AG04449 (cell line): Measurements from ENCODE around the gene KCNMA1.

Source experiments
- CTCF ChIA-PET: fragments of 350-600 bp; formaldehyde crosslinking; extraction: SDS; loops from one replicate; lab custom pipeline; 2021; ENCODE audit warnings: antibody characterized with exemption; lab: Yijun Ruan, JAX
- POLR2A ChIA-PET: fragments of 400-600, 350-600 bp; formaldehyde crosslinking; extraction: SDS; loops from one replicate; lab custom pipeline; 2020; ENCODE audit warnings: antibody characterized with exemption, inconsistent platforms; lab: Yijun Ruan, JAX
- DNase-seq: peaks from one replicate; pipeline ENCODE4 v3.0.0-alpha.2; 2010; ENCODE audit warnings: low read depth, low spot score
- H3K4me3 ChIP-seq: 2 replicates; pipeline ENCODE4 v1.5.1; 2011; ENCODE audit warnings: low read depth, mild to moderate bottlenecking, control low read depth, low read length
- TF ChIP-seq, protein P1 (sequence below): IDR thresholded peaks from one replicate; pipeline ENCODE4 v1.5.1; 2011; ENCODE audit warnings: mild to moderate bottlenecking, moderate library complexity, low read length, control low read depth, inconsistent platforms; ENCODE audit not compliant: insufficient read depth; ENCODE audit errors: missing control alignments

Gene KCNMA1

DNA sequence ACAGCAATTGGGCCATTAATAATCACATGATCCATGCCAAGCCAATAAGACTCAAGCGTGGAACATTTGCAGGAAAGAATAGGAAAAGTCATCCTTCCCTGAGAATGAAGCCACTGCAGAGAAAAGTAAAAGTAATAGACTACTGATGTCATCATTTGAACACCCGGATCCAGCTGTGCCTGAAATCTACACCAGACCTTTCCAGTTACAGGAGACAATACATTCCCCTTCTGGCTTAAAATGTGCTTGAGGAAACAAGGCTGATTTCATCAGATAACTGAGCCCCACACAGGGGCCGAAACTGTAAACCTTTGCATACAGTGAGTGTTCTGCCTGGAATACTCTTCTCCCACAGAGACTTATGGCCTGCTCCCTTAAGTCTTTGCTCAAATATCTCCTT is 232.8 kb downstream of the KCNMA1 start:
- DNase-seq, result no peak
- POLR2A ChIA-PET, result no interaction called here
- TF ChIP-seq, protein P1, sequence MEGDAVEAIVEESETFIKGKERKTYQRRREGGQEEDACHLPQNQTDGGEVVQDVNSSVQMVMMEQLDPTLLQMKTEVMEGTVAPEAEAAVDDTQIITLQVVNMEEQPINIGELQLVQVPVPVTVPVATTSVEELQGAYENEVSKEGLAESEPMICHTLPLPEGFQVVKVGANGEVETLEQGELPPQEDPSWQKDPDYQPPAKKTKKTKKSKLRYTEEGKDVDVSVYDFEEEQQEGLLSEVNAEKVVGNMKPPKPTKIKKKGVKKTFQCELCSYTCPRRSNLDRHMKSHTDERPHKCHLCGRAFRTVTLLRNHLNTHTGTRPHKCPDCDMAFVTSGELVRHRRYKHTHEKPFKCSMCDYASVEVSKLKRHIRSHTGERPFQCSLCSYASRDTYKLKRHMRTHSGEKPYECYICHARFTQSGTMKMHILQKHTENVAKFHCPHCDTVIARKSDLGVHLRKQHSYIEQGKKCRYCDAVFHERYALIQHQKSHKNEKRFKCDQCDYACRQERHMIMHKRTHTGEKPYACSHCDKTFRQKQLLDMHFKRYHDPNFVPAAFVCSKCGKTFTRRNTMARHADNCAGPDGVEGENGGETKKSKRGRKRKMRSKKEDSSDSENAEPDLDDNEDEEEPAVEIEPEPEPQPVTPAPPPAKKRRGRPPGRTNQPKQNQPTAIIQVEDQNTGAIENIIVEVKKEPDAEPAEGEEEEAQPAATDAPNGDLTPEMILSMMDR, result no peak
- CTCF ChIA-PET, result interaction anchor here (1.3 kb wide), 1 partner anchor 12 kb away, joined by 9 read pairs; no protein-coding TSS in a partner anchor
- no peak overlapping the region for H3K4me3 ChIP-seq

DNA sequence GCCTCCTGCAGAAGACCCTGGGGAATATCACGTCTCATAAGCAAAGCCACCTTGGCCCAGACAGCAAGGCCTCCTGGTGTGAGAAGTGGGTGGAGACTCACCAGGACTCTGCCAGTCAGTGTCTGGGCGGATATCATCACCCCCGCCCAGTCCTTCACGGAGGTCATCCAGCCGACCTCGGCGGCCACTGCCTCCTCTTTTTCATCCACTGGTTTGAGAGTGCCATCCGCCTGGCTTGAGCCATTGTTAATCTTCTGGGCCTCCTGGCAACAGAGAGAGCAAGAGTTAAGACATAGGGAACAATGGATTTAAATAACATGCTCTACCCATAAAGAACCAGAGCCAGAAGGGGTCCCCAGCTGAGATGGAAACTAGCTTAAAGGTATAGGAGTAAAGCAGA is 233.8 kb downstream of the KCNMA1 start:
- H3K4me3 ChIP-seq, result no peak overlapping the region
- ChIA-PET CTCF (no interaction called here), POLR2A (no interaction called here)
- TF ChIP-seq, protein P1, result no peak
- no peak for DNase-seq

DNA sequence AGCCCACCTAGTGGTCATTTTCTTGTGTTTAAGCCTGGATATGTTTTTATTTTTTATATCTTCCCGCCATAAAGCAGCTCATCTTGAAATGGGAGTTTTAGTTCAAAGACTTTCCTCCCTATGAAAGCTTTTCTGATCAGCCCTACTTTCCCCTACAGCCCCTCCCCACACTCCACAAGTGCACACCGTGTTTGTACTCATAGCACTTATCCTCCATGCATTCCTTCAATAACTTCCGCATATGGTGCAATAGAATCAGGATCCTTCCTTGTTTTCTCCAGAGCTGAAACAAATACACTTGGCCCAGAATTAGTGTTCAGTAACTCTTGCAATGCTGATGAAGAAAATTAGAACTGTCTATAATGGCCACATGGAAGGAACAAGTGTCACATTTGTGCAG is 235.9 kb downstream of the KCNMA1 start:
- POLR2A ChIA-PET, result no interaction called here
- no peak for DNase-seq
- TF ChIP-seq, protein P1, result no peak
- CTCF ChIA-PET, result interaction anchor here (0.7 to 2.1 kb wide), 11 partner anchors 9 to 312 kb away, joined by 3 to 13 read pairs (median 4); no protein-coding TSS in a partner anchor
- no peak overlapping the region for H3K4me3 ChIP-seq

DNA sequence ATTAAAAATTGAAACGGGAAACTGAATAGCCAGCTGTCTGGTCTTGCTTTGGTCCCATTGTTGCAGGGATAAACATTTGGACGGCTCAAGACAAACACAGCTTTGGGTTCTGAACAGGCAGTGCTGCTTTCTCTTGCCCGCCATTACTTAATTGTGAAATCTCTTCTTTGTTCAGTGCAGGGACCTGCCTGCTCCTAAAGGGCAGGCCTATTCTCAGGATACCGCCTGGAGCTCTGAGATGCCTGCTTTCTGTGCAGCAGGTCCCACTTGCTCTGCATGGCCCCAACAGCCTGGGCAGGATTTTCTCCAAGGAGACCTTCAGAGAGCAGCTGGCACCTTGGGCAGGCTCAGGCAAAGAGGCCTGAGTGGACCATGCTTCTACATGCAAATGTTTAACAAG is 237.6 kb downstream of the KCNMA1 start:
- ChIA-PET POLR2A (no interaction called here), CTCF (interaction anchor here (0.9 to 1.2 kb wide), 6 partner anchors 8 to 242 kb away, joined by 3 to 5 read pairs (median 3); no protein-coding TSS in a partner anchor)
- no peak for DNase-seq
- no peak overlapping the region for H3K4me3 ChIP-seq
- TF ChIP-seq, protein P1, result no peak

DNA sequence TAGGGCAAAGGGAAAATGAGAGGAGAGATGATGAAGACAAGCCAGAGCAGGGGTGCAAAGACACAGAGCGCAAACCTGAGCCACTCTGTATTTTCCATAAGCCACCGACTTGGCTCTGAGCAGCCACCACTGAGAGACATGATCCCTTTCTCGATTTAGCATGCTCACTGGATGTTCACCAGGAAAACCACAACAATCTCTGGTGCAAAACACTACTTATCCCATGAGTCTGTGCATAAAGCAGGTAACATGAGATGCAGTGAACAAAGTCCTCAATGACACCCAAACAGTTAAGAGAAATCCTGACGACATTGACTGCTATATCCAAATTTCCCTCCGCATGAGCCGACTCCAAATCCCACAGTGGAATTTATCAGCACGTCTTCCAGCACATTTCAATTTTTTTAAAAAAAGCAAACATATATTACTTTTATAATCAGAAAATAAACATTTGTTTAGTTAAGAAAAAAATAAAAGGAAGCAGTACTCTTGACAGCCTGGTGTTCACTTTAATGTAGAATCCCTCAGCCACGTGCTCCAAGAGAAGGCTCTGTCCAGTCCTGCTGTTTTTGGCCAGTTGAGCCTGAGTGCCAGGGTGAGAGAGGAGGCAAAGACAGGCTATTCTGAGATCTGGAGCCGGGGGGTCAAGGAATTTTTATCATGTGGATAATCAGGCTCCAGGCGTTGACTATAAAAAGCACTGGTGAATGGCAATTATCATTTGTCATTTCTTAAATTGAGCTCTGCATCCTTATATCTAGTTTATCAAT is 238.4 kb downstream of the KCNMA1 start:
- no peak for DNase-seq
- TF ChIP-seq, protein P1, result no peak
- CTCF ChIA-PET, result interaction anchor here (1.0 to 1.2 kb wide), 3 partner anchors 15 to 243 kb away, joined by 3 to 4 read pairs (median 3); no protein-coding TSS in a partner anchor
- H3K4me3 ChIP-seq, result no peak overlapping the region
- POLR2A ChIA-PET, result no interaction called here

DNA sequence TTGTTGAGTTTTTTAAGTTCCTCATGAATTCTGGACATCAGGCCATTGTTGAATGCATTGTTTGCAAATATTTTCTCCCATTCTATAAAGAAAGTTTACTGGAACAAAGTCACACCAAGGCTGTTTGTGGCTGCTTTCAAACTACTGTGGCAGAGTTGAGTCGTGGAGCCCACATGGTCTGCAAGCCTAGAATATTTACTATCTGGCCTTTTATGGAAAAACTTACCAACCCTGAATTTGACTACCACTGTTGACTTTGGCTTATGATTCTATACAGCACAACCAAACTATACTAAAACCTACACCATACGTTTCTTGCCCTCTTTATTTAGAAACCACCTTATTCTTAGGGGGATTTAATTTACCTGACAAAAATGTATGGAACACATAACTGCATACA is 239.1 kb downstream of the KCNMA1 start:
- POLR2A ChIA-PET, result no interaction called here
- DNase-seq, result no peak
- TF ChIP-seq, protein P1, result no peak
- CTCF ChIA-PET, result no interaction called here
- H3K4me3 ChIP-seq, result no peak overlapping the region
